ENCODE measurements around the gene TNP2.
"Not testable (repeated sequence)": the region's sequence is repeated elsewhere in the genome, so short reads cannot be mapped to it uniquely, and the experiment has no call there.

TNP2 gene

DNA sequence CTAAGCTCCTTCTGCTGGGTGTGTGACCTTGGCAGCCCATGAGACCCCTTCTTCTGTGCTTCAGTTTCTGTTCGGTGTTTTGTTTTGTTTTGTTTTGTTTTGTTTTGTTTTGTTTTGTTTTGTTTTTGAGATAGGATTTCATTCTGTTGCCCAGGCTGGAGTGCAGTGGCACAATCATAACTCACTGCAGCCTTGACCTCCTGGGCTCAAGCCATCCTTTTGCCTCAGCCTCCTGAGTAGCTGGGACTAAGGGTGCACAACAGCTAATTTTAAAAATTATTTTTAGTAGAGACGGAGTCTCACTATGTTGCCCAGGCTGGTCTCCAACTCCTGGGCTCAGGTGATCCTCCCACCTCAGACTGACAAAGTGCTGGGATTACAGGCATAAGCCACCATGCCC, 48.6 kb downstream of the TNP2 start:
- FAIRE-seq; DNase-seq (ENCODE audit: low spot score): not testable (repeated sequence)

DNA sequence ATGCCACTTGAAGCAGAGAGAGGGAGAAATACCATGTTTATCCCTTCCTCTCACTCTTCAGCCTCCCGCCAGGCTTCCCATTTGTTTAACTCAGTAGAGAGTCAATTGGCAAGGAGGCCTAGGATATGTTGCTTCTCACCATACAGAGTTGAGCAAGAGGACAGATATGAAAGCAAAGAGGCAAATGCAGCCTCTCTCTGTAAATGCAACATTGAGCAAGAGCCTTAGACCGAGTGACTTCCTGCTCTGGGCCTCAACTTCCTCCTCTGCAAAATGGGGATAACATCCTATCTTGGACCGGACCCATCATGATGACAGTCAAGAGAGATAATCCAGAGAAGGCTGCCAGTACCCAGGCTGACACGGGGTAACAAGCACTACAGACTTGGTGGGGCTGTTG, 49.9 kb downstream of the TNP2 start:
- FAIRE-seq (no peak), DNase-seq (ENCODE audit: low spot score) (no peak)

DNA sequence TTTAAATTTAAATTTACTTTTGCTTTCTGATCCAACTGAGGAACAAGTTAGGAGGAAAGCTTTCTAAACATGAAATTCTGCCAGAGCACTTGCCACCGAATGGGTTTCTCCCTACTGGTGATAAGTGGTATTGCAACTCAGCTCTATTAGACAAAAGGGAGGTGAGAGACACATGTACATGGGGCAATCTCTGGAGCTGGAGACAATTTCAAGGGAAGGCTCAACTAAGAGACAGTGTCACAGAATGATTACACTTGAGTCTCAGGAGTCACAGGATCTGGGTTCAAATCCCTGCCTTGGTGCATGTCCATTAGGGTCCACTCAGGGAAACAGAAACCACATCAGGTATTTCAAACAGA, 50.5 kb downstream of the TNP2 start:
- FAIRE-seq (no peak), DNase-seq (ENCODE audit: low spot score) (no peak)
